RPMI8226 (cell line): ENCODE data around the gene ZC3H6.

Experiments
- DNase-seq: peaks from one replicate; pipeline ENCODE4 v3.0.0-alpha.2; 2015

The ZC3H6 gene, protein sequence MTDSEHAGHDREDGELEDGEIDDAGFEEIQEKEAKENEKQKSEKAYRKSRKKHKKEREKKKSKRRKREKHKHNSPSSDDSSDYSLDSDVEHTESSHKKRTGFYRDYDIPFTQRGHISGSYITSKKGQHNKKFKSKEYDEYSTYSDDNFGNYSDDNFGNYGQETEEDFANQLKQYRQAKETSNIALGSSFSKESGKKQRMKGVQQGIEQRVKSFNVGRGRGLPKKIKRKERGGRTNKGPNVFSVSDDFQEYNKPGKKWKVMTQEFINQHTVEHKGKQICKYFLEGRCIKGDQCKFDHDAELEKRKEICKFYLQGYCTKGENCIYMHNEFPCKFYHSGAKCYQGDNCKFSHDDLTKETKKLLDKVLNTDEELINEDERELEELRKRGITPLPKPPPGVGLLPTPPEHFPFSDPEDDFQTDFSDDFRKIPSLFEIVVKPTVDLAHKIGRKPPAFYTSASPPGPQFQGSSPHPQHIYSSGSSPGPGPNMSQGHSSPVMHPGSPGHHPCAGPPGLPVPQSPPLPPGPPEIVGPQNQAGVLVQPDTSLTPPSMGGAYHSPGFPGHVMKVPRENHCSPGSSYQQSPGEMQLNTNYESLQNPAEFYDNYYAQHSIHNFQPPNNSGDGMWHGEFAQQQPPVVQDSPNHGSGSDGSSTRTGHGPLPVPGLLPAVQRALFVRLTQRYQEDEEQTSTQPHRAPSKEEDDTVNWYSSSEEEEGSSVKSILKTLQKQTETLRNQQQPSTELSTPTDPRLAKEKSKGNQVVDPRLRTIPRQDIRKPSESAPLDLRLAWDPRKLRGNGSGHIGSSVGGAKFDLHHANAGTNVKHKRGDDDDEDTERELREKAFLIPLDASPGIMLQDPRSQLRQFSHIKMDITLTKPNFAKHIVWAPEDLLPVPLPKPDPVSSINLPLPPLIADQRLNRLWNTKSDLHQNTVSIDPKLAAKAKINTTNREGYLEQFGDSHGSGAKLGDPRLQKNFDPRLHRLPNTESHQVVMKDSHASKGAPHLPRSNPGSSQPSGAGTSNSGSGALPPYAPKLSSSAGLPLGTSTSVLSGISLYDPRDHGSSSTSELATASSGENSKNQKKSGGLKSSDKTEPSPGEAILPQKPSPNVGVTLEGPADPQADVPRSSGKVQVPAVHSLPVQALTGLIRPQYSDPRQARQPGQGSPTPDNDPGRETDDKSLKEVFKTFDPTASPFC

GRCh38 chr2:112275311-112275886 lies at the start of gene ZC3H6:
ZC3H6 (plus strand) TSS chr2:112275597; CDS start chr2:112275995, 398 bp downstream.
- DNase-seq, result peak; percentile 98

DNA sequence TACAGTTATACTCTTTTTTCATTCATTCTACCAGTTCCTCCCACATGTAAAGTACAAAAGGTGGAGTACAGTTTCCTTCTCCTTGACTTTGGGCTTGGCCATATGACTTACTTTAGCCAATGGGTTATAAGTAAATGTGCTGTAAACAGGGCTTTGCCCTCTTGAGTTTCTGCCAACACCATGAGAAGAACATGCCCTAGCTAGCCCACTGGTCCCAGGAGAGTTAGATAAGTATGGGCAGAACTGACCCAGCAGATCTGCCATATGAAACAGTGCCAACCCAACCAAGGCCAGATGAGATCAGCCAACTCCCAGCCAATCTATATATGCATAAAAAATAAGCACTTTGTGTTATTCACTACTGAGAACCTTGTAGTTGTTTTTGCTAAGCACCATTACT lies 46.0 kb upstream of the ZC3H6 start:
- DNase-seq, result no peak

DNA sequence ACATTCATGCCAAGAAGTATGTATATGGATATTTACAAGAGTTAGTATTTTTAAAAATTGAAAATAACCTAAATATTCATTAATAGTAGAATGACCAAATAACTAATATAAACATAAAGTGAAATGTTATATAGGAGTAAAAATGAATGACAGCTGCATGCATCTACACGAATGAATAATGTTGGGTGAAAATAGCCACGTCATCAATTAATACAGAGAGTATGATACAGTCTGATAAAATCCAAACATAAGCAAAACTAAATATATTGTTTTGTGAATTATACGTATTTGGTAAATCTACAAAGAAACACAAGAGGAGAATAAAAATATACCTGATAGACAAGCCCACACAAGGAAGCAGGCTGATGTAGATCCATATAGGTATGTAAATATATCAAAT lies 45.0 kb upstream of the ZC3H6 start:
- DNase-seq, result no peak

GRCh38 chr2:112239862-112240261 lies 35.5 kb upstream of the ZC3H6 start:
- no peak for DNase-seq

GRCh38 chr2:112242384-112242783 lies 33.0 kb upstream of the ZC3H6 start:
- DNase-seq, result no peak

GRCh38 chr2:112243233-112243632 lies 32.2 kb upstream of the ZC3H6 start:
- DNase-seq, result no peak

DNA sequence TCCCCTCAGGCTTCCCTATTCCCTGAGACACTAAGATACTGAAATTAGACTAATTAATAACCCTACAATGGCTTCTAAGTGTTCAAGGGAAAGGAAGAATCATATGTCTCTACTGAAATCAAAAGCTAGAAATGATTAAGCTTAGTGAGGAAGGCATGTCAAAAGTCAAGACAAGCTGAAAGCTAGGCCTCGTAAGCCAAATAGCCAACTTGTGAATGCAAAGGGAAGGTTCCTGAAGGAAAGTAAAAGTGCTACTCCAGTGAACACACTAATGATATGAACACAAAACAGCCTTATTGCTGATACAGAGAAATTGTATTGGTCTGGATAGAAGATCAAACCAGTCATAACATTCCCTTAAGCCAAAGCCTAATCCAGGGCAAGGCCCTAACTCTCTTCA lies 30.5 kb upstream of the ZC3H6 start:
- no peak for DNase-seq

DNA sequence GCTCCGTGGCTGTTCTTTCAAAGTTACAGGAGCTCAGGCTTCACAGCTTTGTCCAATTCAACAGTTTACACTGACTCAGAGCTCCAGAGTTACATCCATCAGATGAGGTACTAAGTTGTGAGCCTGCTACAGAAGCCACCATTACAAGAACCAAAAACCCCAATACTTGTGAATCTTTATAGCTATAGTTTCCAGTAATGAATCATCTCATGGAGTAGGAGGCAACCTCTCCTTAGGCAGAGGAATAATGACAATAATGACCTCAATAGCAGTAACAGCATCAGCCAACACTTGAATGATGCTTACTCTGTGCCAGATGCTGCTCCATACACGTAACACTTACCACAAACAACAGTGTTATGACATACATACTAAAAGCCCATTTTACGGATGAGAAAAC lies 24.1 kb upstream of the ZC3H6 start:
- no peak for DNase-seq

DNA sequence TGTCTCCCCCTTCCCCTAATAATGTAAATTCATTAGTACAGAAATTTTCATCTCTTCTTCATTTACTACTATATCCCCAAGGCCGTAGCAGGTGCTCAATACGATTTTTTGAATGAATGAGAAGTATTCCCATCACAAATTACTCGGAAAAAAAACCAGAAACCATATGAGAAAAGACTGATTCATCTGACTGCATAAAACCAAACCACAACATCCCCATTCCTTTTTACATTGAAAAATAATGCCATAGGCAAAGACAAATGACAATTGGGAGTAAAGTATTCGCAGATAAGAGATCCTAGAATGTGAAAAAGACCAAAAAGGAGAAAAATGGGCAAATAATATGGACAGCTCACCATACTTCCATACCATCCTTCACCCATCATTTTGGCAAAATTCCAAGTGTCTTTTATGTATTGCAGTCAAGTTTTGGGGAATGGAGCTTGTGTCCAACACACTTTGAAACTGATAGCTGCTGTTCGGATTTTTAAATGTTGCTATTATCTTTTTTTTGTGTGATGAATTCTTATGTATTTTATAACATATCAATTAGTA lies 22.1 kb upstream of the ZC3H6 start:
- DNase-seq, result no peak

GRCh38 chr2:112254466-112255240 lies 20.7 kb upstream of the ZC3H6 start, which contains the start of gene ZC3H8:
ZC3H8 (minus strand) TSS chr2:112255042; CDS start chr2:112254981, 61 bp downstream.
- DNase-seq, result peak; percentile 96

GRCh38 chr2:112255875-112256274 lies 19.5 kb upstream of the ZC3H6 start:
- no peak for DNase-seq

DNA sequence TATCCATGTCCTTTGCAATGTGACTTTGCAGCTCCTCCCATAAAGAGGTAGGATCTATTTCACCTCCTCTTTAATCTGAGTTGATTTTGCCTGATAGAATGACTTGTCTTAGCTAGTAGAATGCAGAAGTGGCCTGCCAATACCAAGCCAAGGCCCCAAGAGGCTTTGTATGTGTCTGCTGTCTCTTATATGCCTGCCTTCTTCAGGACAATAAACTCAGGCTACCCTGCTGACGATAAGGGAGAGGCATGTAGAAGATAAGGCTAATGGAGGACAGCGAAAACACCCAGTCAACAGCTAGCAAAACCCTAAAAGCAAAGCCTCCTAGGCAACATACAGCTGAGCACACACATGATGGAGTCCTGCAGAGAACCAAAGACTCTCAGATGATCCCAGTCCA lies 18.7 kb upstream of the ZC3H6 start:
- no peak for DNase-seq

- DNase-seq, result no peak
Observed at GRCh38 chr2:112257575-112257974, 17.8 kb upstream of the ZC3H6 start.

DNA sequence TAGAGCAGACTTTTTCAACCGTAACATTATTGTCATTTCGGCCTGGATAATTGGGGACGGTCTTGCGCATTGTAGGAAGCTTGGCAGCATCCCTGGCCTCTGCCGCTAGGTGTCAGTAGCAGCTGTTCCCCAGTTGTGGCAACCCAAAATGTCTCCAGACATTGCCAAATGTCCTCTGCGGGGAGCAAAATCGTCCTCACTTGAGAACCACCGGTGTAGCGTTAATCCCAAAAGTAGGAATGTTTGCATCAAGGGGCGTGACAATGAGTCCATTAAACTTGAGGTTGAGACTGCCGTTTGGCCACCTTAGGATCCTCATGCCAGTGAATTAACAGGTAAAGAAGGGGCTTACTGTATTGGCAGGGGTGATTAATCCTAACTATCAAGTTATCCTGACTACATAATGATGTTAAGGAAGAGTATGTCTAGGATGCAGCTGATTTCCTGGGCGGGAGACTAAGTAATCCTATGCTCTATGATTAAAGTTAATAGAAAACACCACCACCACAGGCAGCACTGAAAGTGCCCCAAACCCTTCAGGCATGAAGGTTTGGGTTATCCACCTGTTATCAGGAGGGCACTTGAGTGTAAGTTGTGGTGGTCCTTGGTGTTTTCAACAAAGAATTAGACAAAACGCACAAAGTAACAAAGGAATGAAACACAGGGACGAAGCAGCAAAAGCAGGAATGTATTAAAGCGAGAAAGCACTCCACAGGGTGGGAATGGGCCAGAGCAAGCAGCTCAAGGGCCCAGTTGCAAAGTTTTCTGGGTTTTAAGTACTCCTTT lies 15.7 kb upstream of the ZC3H6 start:
- DNase-seq, result peak; percentile 82

DNA sequence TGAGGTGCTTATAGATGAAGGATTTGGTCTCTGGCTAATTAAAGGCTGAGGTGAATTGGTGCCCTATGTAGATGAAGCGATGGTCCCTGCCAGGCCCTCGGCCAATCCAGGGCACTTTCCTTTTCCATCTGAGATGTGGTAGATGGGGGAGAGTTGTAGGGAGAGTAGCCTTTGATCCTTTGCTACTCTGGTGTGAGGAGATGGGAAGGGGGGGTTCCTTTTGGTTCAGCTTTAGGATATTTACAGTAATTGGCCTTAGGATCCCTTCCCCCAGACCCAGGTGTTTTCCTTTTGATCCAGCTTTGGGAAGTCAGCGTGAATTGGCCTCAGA lies 15.1 kb upstream of the ZC3H6 start:
- DNase-seq, result no peak

DNA sequence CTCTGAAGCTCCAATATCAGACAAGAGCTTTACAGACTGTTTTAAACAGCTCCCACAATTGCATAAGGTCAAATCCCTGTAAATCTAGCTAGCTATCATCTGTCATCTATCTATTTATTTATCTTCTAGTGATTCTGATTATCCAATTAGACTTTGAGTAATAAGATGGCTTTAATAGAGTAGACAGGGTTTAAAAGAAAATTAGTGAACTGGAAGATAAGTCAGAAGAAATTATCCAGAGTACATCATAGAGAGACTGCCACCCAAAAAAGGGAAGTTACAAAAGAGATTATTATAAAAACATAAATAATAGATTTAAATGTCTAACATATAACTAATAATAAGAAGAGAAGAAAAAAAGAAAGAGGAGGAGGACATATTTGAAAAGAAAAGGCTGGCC lies 12.5 kb upstream of the ZC3H6 start:
- no peak for DNase-seq

GRCh38 chr2:112268547-112268946 lies 6.8 kb upstream of the ZC3H6 start:
- DNase-seq, result no peak

DNA sequence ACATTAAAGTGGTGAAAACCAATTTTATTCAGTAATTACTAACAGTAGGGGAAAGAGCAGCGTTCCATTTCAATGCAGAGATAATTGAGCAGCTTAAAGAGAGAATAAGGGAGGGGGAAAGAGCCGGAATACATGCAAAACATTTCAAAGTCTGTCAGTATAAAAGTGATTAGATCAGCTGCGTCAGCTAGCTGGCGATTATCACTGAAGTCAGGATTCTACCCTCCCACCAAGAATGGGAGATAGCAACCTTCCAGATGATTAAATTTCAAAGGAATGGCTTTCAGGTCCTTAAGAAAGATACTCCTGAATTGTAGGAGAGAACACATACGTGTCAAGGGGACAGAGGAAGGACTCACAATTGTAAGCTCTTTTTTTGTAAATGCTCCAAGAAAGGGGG lies 2.7 kb upstream of the ZC3H6 start:
- DNase-seq, result no peak

DNA sequence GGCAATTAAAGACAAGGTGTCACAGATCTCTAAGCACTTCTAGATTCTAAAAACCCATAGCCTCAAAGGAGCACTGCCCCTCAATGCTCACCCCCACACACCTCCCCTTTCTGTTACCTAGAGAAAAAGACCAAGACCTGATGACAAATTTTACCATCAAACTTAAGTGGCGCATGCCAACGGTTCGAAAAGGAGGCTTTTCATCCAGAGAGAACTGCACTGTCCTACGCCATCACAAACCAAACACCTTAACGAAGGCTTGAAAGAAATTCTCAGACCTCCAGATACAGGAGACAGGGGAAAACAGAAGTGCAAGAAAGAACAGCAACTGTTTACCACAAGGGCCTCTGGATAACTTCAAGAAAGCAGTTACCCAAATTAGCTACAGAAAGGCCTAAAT lies 2.0 kb upstream of the ZC3H6 start:
- no peak for DNase-seq

GRCh38 chr2:112275887-112276773 lies 733 bp downstream of the ZC3H6 start:
- DNase-seq, result peak; percentile 85
